HG03097 (cell line): ENCODE results near the gene CYTH4.
A peak's percentile ranks its signal among the peaks of the same experiment; 100 is the strongest.
"Not testable (repeated sequence)": the region's sequence is repeated elsewhere in the genome, so short reads cannot be mapped to it uniquely, and the experiment has no call there.

Experiments used
- ATAC-seq: cut with Tn5 transposase; IDR thresholded peaks from one replicate; pipeline ENCODE4 v1.9.1; 2021; ENCODE audit not compliant: unreplicated experiment, low FRiP score

Gene CYTH4

DNA sequence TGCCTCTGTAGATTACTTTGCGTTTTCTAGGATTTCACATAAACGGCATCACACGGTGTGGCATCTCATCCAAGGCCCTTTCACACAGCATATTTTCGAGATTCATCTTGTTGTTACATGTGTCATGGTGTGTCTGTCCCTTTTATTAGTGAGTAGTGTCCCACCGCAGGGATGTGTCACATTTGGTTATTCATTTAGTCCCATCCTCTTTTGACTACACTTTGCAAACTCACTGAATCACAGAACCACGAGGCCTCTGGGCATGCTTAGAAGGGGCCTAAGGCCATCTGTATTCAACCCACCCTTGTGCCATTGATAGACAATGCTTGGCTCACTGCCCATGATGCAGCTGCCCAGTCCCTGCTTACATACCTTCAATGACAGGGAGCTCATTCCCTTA is 34.1 kb upstream of the CYTH4 start:
- ATAC-seq, result no peak

DNA sequence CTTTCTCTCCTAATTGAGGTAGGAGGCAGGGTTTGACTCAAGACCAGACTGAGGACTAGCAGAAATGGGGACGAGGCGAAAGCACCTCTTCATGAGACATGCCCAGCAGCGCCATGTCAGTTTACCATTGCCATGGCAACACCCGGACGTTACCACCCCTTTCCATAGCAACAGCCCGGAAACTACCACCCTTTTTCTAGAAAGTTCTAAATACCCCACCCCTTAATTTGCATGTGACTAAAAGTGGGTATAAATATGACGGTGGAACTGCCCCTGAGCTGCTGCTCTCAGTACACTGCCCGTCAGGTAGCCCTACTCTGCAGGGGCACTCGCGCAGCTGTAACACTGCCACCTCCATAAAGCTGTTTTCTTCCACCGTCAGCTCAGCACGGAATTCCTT is 32.3 kb upstream of the CYTH4 start:
- no peak for ATAC-seq

DNA sequence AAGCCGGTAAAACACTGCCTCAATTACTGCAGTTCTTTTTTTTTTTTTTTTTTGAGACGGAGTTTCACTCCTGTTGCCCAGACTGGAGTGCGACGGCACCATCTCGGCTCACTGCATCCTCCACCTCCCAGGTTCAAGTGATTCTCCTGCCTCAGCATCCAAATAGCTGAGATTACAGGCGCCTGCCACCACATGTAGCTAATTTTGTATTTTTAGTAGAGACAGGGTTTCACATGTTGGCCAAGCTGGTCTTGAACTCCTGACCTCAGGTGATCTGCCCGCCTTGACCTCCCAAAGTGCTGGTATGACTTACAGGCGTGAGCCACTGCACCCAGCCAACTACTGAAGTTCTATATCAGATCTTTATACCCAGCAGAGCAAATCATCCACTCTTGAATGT is 30.5 kb upstream of the CYTH4 start:
- not testable (repeated sequence) for ATAC-seq

DNA sequence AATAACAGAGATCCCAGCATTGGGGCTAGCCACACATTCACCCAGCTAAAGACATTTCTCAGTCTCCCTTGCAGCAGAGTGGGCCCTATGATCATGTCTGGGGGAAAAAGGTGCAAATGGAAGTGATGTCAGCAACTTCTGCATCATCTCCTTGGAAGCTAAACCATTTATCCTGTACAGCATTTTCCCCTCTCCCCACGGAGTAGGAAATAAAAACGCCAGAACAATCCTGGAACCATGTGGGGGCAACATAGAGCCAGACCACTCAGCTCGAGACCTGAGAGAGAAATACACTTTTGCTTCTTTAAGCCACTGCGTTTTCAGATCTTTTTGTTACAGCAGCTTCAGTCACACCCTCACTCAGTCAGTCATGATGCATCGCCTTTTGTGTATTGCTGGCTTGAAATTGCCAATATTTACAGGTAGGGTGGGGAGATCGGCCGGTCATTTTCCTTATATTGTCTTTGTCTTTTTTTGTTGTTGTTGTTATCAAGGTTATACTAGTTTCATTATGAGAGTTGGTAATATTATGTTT is 29.1 kb upstream of the CYTH4 start:
- no peak for ATAC-seq

DNA sequence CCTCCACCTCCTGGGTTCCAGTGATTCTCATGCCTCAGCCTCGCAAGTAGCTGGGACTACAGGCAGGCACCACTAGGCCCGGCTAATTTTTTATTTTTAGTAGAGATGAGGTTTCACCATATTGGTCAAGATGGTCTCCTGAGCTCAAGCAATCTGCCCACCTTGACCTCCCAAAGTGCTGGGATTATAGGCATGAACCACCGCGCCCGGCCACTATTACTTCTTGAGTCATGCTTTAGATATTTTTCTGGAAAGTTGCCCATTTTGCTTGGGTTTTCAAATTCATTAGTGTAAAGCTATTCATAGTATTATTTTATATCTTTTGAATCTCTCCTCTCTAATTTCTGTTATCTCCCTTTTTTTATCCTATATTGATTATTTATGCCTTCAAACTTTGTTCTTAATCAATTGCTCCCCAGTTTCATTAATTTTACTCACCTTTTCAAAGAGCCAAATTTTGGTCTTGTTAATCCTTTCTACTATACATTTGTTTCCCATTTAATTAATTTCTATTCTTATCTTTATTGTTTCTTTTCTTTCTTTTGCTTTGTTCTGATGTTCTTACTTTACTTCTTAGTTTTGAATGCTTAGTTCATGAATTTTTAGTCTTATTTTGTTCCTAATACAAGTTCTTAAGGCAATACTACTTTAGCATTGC is 28.0 kb upstream of the CYTH4 start:
- ATAC-seq, result no peak

DNA sequence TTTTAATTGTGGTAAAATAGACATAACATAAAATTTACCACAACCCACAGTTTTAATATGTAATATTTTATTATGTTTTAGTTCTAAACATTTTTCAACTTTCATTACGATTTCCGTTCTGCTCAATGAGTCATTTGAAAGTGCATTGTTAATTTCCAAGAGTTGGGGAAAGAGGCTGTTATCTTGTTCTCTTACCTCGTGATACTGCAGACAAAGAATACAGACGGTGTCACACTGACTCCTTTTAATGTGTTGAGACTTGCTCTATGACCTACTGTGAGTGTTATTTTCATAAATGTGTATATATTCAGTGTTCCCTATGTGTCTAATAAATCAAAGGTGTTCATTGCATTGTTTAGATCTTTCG is 27.5 kb upstream of the CYTH4 start:
- no peak for ATAC-seq

DNA sequence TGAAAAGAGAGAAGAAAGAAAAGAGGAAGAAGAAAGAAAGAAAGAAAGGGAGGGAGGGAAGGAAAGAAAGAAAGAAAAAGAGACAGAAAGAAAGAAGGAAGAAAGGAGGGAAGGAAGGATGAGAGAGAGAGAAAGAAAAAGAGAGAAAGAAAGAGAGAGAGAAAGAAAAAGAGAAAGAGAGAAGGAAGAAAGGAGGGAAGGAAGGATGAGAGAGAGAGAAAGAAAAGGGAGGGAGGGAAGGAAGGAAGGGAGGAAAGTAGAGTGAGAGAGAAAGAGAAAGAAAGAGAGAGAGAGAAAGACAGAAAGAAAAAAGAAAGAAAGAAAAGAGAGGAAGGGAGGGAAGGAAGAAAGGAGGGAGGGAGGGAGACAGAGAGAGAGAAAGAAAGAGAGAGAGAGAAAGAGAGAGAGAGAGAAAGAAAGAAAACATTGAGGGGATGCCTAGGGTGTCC is 26.7 kb upstream of the CYTH4 start:
- no peak for ATAC-seq

DNA sequence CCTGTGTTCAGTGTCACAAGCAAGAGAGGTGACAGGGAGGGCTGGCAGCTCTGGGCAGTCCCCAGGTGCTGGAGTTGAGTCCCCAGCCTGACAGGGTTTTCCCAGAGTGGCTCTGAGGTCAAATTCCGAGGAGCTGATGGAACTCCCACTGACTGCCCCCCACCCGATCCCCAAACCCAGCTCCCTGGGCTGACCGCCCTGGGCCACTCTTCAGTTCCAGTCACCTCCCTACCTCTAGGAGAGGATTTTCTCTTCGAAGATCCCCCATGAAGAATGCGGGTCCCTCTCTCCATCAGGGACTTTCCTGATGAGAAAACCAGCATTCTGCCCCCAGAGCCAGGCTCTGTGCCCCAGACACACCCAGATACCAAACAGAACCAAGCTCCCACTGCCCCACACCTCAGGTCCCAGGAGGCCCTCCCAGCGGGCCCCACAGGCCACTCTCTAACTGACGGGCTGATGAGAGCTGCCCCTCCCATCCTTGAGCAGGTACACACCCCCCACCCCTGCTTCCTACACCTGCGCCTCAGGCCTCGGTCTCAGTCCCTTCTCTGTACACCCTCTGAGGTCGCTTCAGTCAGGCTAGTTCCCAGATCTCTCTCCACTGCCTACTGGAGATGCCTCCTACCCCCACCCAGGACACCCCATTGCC is 26.1 kb upstream of the CYTH4 start:
- ATAC-seq, result no peak

DNA sequence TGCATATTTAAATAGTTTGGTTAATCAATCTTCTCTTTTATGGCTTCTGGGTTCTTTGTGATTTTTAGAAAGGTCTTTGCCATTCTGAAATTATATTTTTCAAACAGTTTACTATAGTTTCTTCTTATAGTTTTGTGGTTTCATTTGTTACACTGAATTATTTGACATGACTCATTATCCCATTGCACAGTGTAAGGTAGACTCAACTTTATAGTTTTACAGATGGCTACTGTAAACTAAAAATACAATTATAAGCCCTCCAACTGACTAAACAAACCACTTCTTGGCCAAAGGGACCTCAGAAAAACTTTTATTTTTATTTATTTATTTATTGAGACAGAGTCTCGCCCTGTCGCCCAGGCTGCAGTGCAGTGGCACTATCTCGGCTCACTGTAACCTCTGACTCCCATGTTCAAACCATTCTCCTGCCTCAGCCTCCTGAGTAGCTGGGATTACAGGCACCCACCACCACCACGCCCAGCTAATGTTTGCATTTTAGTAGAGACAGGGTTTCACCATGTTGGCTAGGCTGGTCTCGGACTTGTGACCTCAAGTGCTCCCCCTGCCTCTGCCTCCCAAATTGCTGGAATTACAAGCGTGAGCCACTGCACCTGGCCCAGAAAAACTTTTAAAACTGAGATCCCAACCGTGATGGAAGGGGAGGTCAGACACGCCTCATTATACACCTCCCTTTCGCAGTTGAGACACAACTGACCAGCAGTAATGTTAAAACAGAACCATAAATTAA is 24.1 kb upstream of the CYTH4 start:
- no peak for ATAC-seq

DNA sequence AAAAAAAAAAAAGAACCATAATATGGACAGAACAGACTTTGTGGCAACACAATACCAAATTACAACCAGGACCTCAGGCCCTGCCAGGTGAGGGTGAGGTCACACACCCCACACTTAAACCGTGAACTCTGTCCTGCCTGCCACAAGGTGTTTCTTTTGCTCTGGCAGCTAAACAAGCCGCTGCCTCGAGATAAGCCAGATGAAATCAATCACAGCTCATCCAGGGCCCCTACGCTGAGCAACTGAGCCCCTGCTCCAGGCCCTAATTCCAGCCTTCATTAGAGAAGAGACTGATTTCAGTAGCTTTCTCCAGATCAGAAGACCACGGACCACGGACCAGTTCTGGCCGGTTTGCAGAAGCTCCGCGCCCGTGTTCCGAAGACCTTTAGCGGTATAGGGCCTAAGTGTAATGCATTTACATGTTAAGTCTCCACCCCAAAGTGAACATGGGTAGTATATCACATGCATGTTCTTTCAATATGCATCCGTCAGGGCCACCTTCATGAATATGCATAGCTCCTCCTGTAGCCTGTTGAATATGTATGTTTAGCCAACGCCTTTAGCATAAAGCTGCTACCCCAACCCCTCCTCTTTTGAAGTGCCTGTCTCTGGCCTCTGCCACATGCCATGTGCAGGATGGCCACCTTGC is 23.4 kb upstream of the CYTH4 start:
- ATAC-seq, result no peak

DNA sequence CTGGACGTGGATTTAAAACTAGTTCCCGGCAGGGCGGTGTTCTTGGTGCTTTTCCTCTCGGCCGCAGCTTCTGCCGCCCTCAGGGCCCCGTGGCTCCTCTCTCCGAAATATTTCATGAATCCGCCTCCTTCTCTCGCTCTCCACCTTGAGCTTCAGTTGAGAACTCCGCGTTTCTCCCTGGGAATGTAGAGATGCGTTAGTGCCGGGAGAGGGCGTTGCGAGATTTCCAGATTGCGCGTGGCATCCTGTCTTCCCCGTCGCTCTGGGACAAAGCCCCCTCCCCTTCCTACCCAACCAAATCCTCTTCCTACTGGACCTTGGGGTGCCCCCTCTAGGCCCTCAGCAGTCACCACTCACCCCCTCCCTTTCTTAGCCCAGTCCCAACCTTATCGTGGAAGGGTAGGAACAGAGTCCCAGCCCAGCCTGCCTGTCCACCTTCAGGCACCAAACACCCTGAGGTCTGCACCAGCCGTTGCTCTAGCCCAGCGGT is 22.7 kb upstream of the CYTH4 start:
- ATAC-seq, result no peak

DNA sequence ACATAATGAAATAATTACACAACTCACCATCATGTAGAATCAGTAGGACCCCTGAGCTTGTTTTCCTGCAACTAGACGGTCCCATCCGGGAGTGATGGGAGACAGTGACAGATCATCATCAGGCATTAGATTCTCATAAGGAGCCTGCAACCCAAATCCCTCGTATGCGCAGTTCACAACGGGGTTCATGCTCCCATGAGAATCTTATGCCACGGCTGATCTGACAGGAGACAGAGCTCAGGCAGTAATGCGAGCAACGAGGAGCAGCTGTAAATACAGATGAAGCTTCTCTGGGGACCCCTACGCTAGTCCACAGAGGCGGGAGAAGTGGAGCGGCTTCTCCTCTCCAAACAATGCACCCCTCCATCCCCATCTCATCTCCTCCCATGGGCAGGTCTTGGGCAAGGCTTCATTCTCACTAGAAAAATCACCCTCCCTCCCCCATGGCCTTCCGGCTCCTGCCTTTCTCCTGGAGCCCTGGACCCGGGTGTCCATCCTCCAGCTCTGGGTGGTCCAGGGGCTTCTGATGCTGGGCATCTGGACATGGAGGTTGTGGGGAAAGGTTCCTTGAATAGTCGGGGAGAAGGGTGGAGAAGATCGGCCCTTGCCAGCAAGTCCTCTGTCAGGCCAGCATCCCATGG is 22.0 kb upstream of the CYTH4 start:
- no peak for ATAC-seq

DNA sequence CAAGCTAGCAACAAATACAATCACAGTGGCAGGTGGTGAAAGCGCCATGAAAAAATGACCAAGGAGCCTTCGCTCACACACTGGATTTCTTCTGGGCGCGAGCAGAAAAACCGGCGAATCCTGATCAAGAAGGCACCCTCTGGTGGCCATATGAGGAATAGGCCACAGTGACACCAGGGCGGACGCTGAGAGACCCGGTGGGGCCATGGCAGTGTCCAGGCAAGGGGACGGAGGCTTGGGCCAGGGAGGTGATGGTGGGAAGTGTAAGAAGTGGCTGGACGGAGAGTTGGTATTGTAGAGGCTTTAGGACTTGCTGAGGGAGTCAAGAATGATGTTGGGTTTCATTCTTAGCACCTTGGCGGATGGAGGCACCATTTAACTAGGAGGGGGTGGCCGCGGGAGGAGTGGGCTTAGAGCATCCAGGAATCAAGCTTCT is 21.4 kb upstream of the CYTH4 start:
- no peak for ATAC-seq

DNA sequence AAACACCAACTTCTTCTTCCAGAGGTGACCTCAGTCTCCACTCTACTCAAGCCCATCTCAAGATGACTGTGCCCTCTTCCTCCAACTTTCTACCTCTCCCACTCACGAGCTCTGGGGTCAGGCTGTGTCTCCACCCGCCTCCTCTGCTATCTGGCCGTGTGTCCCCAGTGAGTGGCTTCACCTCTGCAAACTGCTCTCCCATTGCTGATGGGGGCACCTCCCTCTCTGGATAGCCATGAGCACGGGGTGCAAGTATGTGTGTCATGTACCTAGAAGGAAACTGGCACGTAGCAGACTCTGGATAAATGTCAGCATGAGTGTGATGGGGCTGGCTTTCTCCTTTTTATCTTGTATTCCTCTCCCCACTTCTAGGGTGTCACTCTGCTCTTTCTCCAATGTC is 20.0 kb upstream of the CYTH4 start:
- ATAC-seq, result no peak

DNA sequence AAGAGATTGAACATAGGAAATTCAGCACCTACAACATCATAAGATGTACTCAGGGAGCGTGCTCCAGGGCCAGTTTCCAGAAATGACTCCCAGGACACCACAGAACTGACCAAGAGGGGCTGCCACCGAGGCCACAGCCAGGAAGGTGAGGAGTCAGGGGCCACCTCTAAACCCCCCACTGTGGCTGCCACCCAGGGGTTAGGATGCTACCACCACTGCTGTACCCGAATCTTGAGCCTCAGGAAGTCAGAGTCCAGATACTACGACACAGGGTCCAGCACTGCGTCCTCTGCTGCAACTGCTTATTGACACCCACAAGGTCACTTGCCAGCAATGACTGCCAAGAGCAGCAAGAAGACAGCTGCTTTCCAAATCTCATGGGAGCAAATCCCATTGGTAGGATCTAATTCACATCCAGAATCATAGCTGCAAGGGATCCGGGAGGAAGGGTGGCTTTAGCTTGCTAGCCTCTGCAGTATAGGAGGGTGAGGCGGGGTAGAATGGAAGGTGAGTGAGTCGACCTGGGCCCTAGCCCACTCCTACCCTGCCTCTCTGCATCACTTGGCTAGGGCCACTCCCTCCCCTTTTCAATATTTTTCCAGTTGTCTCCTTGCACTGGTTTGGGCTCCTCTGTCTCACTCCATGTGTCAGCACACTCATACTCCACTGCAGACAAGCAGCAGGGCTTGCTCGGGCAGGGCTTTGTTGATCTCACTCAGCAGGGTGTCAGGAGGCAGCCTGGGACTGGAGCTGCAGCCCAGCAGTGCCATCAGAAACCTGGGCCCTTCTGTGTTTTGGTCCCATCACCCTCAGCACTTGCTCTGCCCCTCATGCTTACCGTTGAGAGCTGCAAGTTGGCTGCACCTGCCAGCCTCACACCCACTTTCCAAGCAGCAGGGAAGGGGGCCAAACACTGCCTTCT is 18.1 kb upstream of the CYTH4 start:
- ATAC-seq, result no peak

DNA sequence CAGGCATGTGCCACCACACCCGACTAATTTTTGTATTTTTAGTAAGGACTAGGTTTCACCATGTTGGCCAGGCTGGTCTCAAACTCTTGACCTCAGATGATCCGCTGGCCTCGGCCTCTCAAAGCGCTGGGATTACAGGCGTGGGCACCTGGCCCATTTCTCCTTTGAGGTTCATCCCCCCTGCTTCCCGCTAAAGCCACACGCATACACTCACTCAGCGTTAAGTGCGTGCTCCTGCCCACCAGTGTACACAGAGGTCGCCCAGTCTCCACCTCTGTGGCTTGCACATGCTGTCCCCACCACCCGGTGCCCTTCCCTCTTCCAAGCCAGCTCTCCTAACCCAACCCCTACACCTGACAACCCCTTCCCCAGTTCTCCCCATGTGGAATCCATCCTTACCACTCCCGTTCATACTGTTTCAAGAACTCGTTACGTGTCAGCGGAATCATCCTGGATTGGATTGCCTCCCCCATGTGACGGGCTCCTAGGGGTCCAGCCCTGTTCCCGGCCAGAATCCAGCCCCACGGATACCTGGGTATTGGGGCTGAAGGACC is 15.7 kb upstream of the CYTH4 start:
- ATAC-seq, result no peak

DNA sequence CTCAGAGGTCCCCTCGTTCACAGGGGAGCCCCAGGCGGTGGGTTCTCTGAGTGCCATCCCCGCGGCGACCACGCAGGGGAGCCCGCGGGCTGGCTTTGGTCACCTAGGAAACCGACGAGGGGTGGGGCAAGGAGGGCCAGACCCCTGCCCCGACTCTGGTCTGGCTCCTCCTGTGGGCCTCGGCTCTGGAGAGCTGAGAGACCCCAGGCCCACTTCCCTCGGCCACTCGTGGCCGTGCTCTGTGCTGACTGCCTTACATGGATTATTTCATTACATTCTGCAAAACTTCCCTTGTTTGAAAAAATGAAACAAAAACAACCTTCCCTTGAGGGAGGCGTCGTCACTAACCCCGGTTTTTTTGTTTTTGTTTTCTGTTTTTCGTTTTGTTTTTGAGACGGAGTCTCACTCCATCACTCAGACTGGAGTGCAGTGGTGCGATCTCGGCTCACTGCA is 15.1 kb upstream of the CYTH4 start:
- peak; percentile 62 for ATAC-seq

DNA sequence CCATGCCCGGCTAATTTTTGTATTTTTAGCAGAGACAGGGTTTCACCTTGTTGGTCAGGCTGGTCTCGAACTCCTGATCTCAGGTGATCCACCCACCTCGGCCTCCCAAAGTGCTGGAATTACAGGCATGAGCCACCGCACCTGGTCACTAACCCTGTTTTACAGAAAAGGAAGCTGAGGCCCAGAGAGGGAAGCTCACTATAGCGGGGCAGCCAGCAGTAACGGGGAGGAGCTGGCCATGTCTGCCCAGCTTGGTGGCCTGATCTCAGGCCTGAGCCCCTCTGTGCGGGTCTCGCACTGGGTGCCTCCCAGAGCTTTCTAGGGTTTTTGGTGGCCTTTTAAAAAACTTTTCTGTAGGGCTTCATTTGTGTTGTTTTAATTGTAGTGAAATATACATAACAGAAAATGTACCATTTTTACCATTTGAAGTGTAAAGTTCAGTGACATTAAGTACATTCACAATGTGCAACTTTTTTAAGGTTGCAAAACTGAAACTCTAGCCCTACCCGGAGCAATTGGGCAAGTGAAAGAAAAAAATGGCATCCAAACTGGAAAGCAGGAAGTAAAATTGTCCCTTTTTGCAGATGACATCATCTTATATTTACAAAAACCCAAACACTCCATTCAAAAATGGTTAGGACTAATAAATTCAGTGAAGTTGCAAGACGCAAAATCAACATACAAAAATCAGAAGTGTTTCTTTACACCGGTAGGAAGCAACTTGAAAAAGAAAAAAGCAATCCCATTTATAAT is 14.5 kb upstream of the CYTH4 start:
- ATAC-seq, result no peak
